ENCODE data around the gene ACTRT2.

The ACTRT2 gene

GRCh38 chr1:3019516-3020051, 1.7 kb upstream of the ACTRT2 start:
- H3K9me3 ChIP-seq, result no peaks in the 10 kb centered on the region
- H3K36me3 ChIP-seq, result no peaks in the 10 kb centered on the region
- no peak overlapping the region for H3K27ac ChIP-seq
- no peaks in the 10 kb centered on the region for H3K27me3 ChIP-seq
- TF ChIP-seq CTCF (IDR thresholded peaks at IDR 0.05), result no peak
- H3K4me3 ChIP-seq (ENCODE audit: low read depth in 1 of 2, low read length in 1 of 2), result no peak overlapping the region
- H3K4me1 ChIP-seq (ENCODE audit: control insufficient read depth in 1 of 2, insufficient read depth in 1 of 2, low read depth in 1 of 2, low read length in 1 of 2), result no peaks in the 10 kb centered on the region

- Histone ChIP-seq H3K4me3 (ENCODE audit: low read depth in 1 of 2, low read length in 1 of 2) (no peak overlapping the region), H3K27ac (no peak overlapping the region), H3K27me3 (no peaks in the 10 kb centered on the region), H3K36me3 (no peaks in the 10 kb centered on the region), H3K4me1 (ENCODE audit: control insufficient read depth in 1 of 2, insufficient read depth in 1 of 2, low read depth in 1 of 2, low read length in 1 of 2) (no peaks in the 10 kb centered on the region), H3K9me3 (no peaks in the 10 kb centered on the region)
- no peak for TF ChIP-seq CTCF (IDR thresholded peaks at IDR 0.05)
Measured at GRCh38 chr1:3020263-3020909, 881 bp upstream of the ACTRT2 start.

GRCh38 chr1:3021801-3022401, 634 bp downstream of the ACTRT2 start:
- no peaks in the 10 kb centered on the region for H3K27me3 ChIP-seq
- no peaks in the 10 kb centered on the region for H3K36me3 ChIP-seq
- no peak overlapping the region for H3K27ac ChIP-seq
- H3K9me3 ChIP-seq, result no peaks in the 10 kb centered on the region
- H3K4me3 ChIP-seq (ENCODE audit: low read depth in 1 of 2, low read length in 1 of 2), result no peak overlapping the region
- no peaks in the 10 kb centered on the region for H3K4me1 ChIP-seq (ENCODE audit: control insufficient read depth in 1 of 2, insufficient read depth in 1 of 2, low read depth in 1 of 2, low read length in 1 of 2)
- no peak for TF ChIP-seq CTCF (IDR thresholded peaks at IDR 0.05)

- no peak overlapping the region for H3K27ac ChIP-seq
- no peaks in the 10 kb centered on the region for H3K9me3 ChIP-seq
- H3K27me3 ChIP-seq, result no peaks in the 10 kb centered on the region
- TF ChIP-seq CTCF (IDR thresholded peaks at IDR 0.05), result no peak
- no peaks in the 10 kb centered on the region for H3K36me3 ChIP-seq
- H3K4me3 ChIP-seq (ENCODE audit: low read depth in 1 of 2, low read length in 1 of 2), result no peak overlapping the region
- H3K4me1 ChIP-seq (ENCODE audit: control insufficient read depth in 1 of 2, insufficient read depth in 1 of 2, low read depth in 1 of 2, low read length in 1 of 2), result no peaks in the 10 kb centered on the region
Measured at GRCh38 chr1:3022511-3022973, 1.3 kb downstream of the ACTRT2 start.

GRCh38 chr1:3022976-3023375, 1.7 kb downstream of the ACTRT2 start:
- no peaks in the 10 kb centered on the region for H3K9me3 ChIP-seq
- no peak overlapping the region for H3K4me3 ChIP-seq (ENCODE audit: low read depth in 1 of 2, low read length in 1 of 2)
- H3K27ac ChIP-seq, result no peak overlapping the region
- H3K4me1 ChIP-seq (ENCODE audit: control insufficient read depth in 1 of 2, insufficient read depth in 1 of 2, low read depth in 1 of 2, low read length in 1 of 2), result no peaks in the 10 kb centered on the region
- no peak for TF ChIP-seq CTCF (IDR thresholded peaks at IDR 0.05)
- no peaks in the 10 kb centered on the region for H3K27me3 ChIP-seq
- no peaks in the 10 kb centered on the region for H3K36me3 ChIP-seq

Measured in neutrophil (primary cell).